Natural killer cell (primary cell): Measurements from ENCODE around the gene LMNTD1. TPM values are rescaled to one million over a fixed set of nuclear protein-coding genes. Genes with fewer than 3 reads are reported as not detected.

Experiments used
- ATAC-seq, 3 donors: fragments of 150-1000 bp in 2 of 3; fragments of 200-7000 bp in 1 of 3; cut with Tn5 transposase; 1 replicate in 1 of 3; 2 replicates in 2 of 3; pipeline ENCODE4 v1.10.0; 2021; ENCODE audit warnings: mild to moderate bottlenecking in 2 of 3, moderate library complexity in 2 of 3
- DNase-seq, 2 donors: peaks; one replicate each; pipeline versions ENCODE4 v3.0.0 to v3.0.0-alpha.2; 2013 to 2021; ENCODE audit warnings: mixed read lengths in 1 of 2
- H3K27ac ChIP-seq: one replicate; pipeline ENCODE4 v1.5.1; 2013; ENCODE audit warnings: mild to moderate bottlenecking, low read length
- H3K27me3 ChIP-seq: one replicate; pipeline ENCODE4 v1.6.1; 2013; ENCODE audit warnings: low read length; ENCODE audit not compliant: control insufficient read depth, insufficient read depth
- H3K36me3 ChIP-seq: one replicate; pipeline ENCODE4 v1.6.1; 2013; ENCODE audit warnings: low read length; ENCODE audit not compliant: control insufficient read depth, insufficient read depth
- H3K4me1 ChIP-seq: one replicate; pipeline ENCODE4 v1.6.1; 2013; ENCODE audit warnings: low read length; ENCODE audit not compliant: control insufficient read depth, insufficient read depth
- H3K4me3 ChIP-seq: one replicate; pipeline ENCODE4 v1.5.1; 2013; ENCODE audit warnings: low read length
- H3K9me3 ChIP-seq: one replicate; pipeline ENCODE4 v1.6.1; 2013; ENCODE audit warnings: low read length; ENCODE audit not compliant: control insufficient read depth, insufficient read depth
- H3K27ac Mint-ChIP-seq, 2 donors: one replicate each; pipeline ENCODE4 v1.8.0; 2022; ENCODE audit warnings: mild to moderate bottlenecking in 2 of 2, mixed read lengths in 2 of 2, moderate library complexity in 1 of 2
- H3K27me3 Mint-ChIP-seq, 2 donors: one replicate each; pipeline ENCODE4 v1.8.0; 2022; ENCODE audit warnings: low read depth in 2 of 2, mixed read lengths in 2 of 2
- H3K36me3 Mint-ChIP-seq: one replicate; pipeline ENCODE4 v1.8.0; 2022; ENCODE audit warnings: mixed read lengths
- H3K4me1 Mint-ChIP-seq, 2 donors: one replicate each; pipeline ENCODE4 v1.8.0; 2022; ENCODE audit warnings: mixed read lengths in 2 of 2
- H3K4me3 Mint-ChIP-seq: one replicate; pipeline ENCODE4 v1.8.0; 2022; ENCODE audit warnings: mild to moderate bottlenecking, moderate library complexity, mixed read lengths
- H3K9me3 Mint-ChIP-seq, 2 donors: one replicate each; pipeline ENCODE4 v1.8.0; 2022; ENCODE audit warnings: mixed read lengths in 2 of 2
- CTCF ChIP-seq: fragments of 200-600 bp; IDR thresholded peaks from one replicate; pipeline ENCODE4 v1.8.0; 2022; ENCODE audit warnings: antibody characterized with exemption
- WGBS: methylation state at CpG from one replicate; pipeline ENCODE4 v1.1.7; 2013; ENCODE audit warnings: missing lambda C conversion rate; ENCODE audit not compliant: insufficient coverage; 5-methylcytosine and 5-hydroxymethylcytosine counted together
- intact Hi-C: fragments of 100-400 bp; cut with micrococcal nuclease; formaldehyde crosslinking; loops from one replicate; pipeline ENCODE4 v1.14.2; 2022
- total RNA-seq, 4 donors: library from RNA; stranded (reverse); fragments of 120-200 nt in 1 of 4; gene quantifications; one replicate each; pipeline versions ENCODE4 v1.2.3 to v1.2.4, GENCODE V29; 2013 to 2022

LMNTD1 gene
- total RNA-seq, 3 donors from 2014 or later (not counting 1 experiment from before 2014, with no cell fraction given): not detected

- H3K4me3 Mint-ChIP-seq: peak overlapping the region; percentile 10
- 14% methylated on average over 4 of the region's 5 CpGs for WGBS
- DNase-seq: peak in 1 of 2 donors; percentile 20
Observed at GRCh38 chr12:25496098-25496587, 56.9 kb downstream of the LMNTD1 start.

GRCh38 chr12:25495331-25496097 is 57.6 kb downstream of the LMNTD1 start:
- Mint-ChIP-seq H3K36me3 (no peaks in the 10 kb centered on the region), H3K27me3 (peaks cover 0 to 4% of the 10 kb centered on the region in 2 donors), H3K4me3 (no peak overlapping the region), H3K4me1 (peaks cover 19 to 22% of the 10 kb centered on the region in 2 donors), H3K27ac (peak overlapping the region; percentile 55 to 70), H3K9me3 (no peaks in the 10 kb centered on the region)
- no peaks in the 10 kb centered on the region for H3K27me3 ChIP-seq
- H3K9me3 ChIP-seq: peaks cover 4% of the 10 kb centered on the region
- H3K4me3 ChIP-seq: no peak overlapping the region
- peak overlapping the region; percentile 66 for H3K27ac ChIP-seq
- no peaks in the 10 kb centered on the region for H3K36me3 ChIP-seq
- no peak for ATAC-seq
- DNase-seq: no peak
- intact Hi-C loops: loop anchor here (1.0 kb wide), 1 partner anchor 23 kb away; no protein-coding TSS in a partner anchor
- H3K4me1 ChIP-seq: peaks cover 5% of the 10 kb centered on the region
- no peak for TF ChIP-seq CTCF
- 88% methylated on average over 1 of the region's 1 CpG for WGBS

More at GRCh38 chr12:25496098-25496587, 56.9 kb downstream of the LMNTD1 start:
- H3K36me3 ChIP-seq: no peaks in the 10 kb centered on the region
- peaks cover 4% of the 10 kb centered on the region for H3K9me3 ChIP-seq
- peaks cover 5% of the 10 kb centered on the region for H3K4me1 ChIP-seq
- TF ChIP-seq CTCF: no peak
- H3K27me3 ChIP-seq: no peaks in the 10 kb centered on the region
- H3K4me3 ChIP-seq: no peak overlapping the region
- peak; percentile 39 to 79 (median 72) for ATAC-seq
- H3K27ac ChIP-seq: peak overlapping the region; percentile 66
- H3K9me3 Mint-ChIP-seq: no peaks in the 10 kb centered on the region
- peak overlapping the region; percentile 55 to 70 for H3K27ac Mint-ChIP-seq
- H3K36me3 Mint-ChIP-seq: no peaks in the 10 kb centered on the region
- intact Hi-C loops: loop anchor here (1.0 kb wide), 1 partner anchor 22 kb away; no protein-coding TSS in a partner anchor
- H3K4me1 Mint-ChIP-seq: peaks cover 19 to 22% of the 10 kb centered on the region in 2 donors
- H3K27me3 Mint-ChIP-seq: peaks cover under 1 to 4% of the 10 kb centered on the region in 2 donors

GRCh38 chr12:25494926-25495325 is 58.2 kb downstream of the LMNTD1 start:
- H3K27me3 Mint-ChIP-seq: peaks cover 0 to 4% of the 10 kb centered on the region in 2 donors
- H3K4me1 ChIP-seq: peaks cover 5% of the 10 kb centered on the region
- no peak overlapping the region for H3K27ac ChIP-seq
- H3K27ac Mint-ChIP-seq: peak overlapping the region in 1 of 2 donors; percentile 70
- 100% methylated on average over 1 of the region's 2 CpGs for WGBS
- no peaks in the 10 kb centered on the region for H3K9me3 Mint-ChIP-seq
- intact Hi-C loops: no loop called here
- no peak for DNase-seq
- H3K4me3 Mint-ChIP-seq: no peak overlapping the region
- H3K36me3 ChIP-seq: no peaks in the 10 kb centered on the region
- no peak for TF ChIP-seq CTCF
- H3K36me3 Mint-ChIP-seq: no peaks in the 10 kb centered on the region
- peaks cover 4% of the 10 kb centered on the region for H3K9me3 ChIP-seq
- no peak for ATAC-seq
- H3K27me3 ChIP-seq: no peaks in the 10 kb centered on the region
- H3K4me1 Mint-ChIP-seq: peaks cover 22 to 24% of the 10 kb centered on the region in 2 donors
- no peak overlapping the region for H3K4me3 ChIP-seq
